WERI-Rb-1 (cell line): ENCODE results near the gene USP21.

Experiments used
- DNase-seq: peaks from one replicate; pipeline ENCODE4 v3.0.0-alpha.2; 2020
- H3K27ac ChIP-seq: fragments of 250-450 bp; sonication (Bioruptor Pico); 2 replicates; pipeline ENCODE4 v1.5.1; 2020; ENCODE audit warnings: mild to moderate bottlenecking, moderate library complexity
- H3K27me3 ChIP-seq: fragments of 250-450 bp; sonication (Bioruptor Pico); 2 replicates; pipeline ENCODE4 v1.5.1; 2021; ENCODE audit warnings: mild to moderate bottlenecking, low read depth, moderate library complexity; ENCODE audit not compliant: insufficient read depth, severe bottlenecking
- H3K36me3 ChIP-seq: fragments of 250-450 bp; sonication (Bioruptor Pico); 2 replicates; pipeline ENCODE4 v1.5.1; 2020; ENCODE audit warnings: mild to moderate bottlenecking, moderate library complexity
- H3K4me3 ChIP-seq: 2 replicates; pipeline ENCODE4 v1.5.1; 2011; ENCODE audit warnings: low read depth, mild to moderate bottlenecking, control low read depth, low read length
- H3K9me3 ChIP-seq: fragments of 250-450 bp; sonication (Bioruptor Pico); 2 replicates; pipeline ENCODE4 v1.5.1; 2021; ENCODE audit warnings: mild to moderate bottlenecking, moderate library complexity; ENCODE audit not compliant: severe bottlenecking
- TF ChIP-seq, protein P1 (sequence below): IDR thresholded peaks from 2 replicates; pipeline ENCODE4 v1.5.1; 2011; ENCODE audit warnings: low read depth, mild to moderate bottlenecking, control low read depth, inconsistent platforms, low read length

Gene USP21

DNA sequence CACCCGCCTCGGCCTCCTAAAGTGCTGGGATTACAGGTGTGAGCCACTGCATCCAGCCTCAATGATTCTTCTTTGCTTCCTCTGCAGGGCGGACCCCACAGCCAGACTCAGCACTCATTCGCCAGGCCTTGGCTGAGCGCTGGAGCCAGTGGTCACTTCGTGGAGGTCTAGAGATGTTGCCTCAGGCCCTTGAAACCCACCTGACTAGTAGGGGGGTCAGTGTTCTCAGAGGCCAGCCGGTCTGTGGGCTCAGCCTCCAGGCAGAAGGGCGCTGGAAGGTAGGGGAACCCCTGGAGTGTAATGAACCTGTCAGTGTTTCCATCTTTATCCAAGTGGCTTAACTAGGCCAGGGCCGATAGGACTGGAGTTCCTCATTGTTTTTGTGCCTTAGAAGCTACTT lies 9.6 kb downstream of the USP21 start:
- no peak for DNase-seq
- Histone ChIP-seq H3K36me3 (peaks cover 72% of the 10 kb centered on the region), H3K4me3 (no peak overlapping the region), H3K9me3 (no peaks in the 10 kb centered on the region), H3K27ac (no peak overlapping the region), H3K27me3 (no peaks in the 10 kb centered on the region)
- TF ChIP-seq, protein P1, sequence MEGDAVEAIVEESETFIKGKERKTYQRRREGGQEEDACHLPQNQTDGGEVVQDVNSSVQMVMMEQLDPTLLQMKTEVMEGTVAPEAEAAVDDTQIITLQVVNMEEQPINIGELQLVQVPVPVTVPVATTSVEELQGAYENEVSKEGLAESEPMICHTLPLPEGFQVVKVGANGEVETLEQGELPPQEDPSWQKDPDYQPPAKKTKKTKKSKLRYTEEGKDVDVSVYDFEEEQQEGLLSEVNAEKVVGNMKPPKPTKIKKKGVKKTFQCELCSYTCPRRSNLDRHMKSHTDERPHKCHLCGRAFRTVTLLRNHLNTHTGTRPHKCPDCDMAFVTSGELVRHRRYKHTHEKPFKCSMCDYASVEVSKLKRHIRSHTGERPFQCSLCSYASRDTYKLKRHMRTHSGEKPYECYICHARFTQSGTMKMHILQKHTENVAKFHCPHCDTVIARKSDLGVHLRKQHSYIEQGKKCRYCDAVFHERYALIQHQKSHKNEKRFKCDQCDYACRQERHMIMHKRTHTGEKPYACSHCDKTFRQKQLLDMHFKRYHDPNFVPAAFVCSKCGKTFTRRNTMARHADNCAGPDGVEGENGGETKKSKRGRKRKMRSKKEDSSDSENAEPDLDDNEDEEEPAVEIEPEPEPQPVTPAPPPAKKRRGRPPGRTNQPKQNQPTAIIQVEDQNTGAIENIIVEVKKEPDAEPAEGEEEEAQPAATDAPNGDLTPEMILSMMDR, result no peak

DNA sequence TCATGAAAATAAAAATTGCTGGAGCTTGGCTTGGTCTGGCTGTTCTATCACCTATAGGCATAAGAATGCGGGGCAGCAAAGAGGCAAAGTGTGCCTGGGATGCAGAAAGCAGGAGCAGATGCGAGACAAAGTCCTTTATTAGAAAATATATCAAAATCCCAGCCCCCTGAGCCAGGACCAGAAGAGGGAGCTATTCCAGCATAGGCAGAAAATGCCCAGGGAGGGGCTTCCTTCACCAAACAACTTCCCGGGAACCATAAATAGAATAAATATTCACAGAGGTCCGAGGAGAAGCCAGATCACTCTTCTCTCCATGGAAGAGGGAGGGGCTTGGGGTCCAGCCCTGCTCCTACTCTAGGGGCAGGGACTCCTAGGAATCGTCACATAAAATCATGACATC lies 11.9 kb downstream of the USP21 start:
- DNase-seq, result no peak
- no peak overlapping the region for H3K27ac ChIP-seq
- no peak overlapping the region for H3K4me3 ChIP-seq
- TF ChIP-seq, protein P1, result peak; percentile 30; the same call in 1 of the 2 replicates
- no peaks in the 10 kb centered on the region for H3K9me3 ChIP-seq
- peaks cover 80% of the 10 kb centered on the region for H3K36me3 ChIP-seq
- no peaks in the 10 kb centered on the region for H3K27me3 ChIP-seq

- Histone ChIP-seq H3K36me3 (peaks cover 80% of the 10 kb centered on the region), H3K27ac (no peak overlapping the region), H3K9me3 (no peaks in the 10 kb centered on the region), H3K27me3 (no peaks in the 10 kb centered on the region), H3K4me3 (no peak overlapping the region)
- TF ChIP-seq, protein P1, result no peak
- no peak for DNase-seq
Measured at GRCh38 chr1:161171696-161172095, 12.4 kb downstream of the USP21 start.

- Histone ChIP-seq H3K9me3 (no peaks in the 10 kb centered on the region), H3K4me3 (no peak overlapping the region), H3K27me3 (no peaks in the 10 kb centered on the region), H3K27ac (no peak overlapping the region), H3K36me3 (peaks cover 80% of the 10 kb centered on the region)
- TF ChIP-seq, protein P1, result no peak
- DNase-seq, result no peak
Measured at GRCh38 chr1:161172349-161172748, 13.0 kb downstream of the USP21 start.

DNA sequence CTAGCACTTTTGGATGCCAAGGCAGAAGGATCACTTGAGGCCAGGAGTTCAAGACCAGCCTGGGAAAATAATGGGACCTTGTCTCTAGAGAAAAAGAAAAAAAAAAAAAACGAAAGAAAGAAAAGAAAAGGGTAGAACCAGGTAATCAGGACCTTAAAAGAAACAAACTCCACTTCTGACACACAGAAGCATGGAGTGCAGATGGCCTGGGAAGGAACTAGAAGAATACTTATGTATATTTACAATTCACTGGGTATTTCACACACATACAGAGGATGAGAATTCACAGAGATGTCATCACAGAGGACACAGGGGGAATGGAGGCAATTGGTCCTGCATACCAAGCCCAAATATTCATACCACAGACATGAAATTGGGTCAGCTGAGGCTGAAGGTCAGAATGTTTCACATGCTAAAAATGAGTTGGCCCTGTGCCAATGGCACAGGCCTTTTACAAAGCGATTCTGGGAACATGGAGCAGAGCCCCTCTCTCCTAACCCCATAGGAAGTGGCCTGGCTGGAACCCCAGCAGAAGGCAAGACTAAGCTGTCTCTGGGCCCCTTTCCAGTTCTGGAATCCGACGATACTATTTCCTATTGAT lies 13.6 kb downstream of the USP21 start:
- H3K27me3 ChIP-seq, result no peaks in the 10 kb centered on the region
- DNase-seq, result no peak
- no peaks in the 10 kb centered on the region for H3K9me3 ChIP-seq
- TF ChIP-seq, protein P1, result no peak
- no peak overlapping the region for H3K4me3 ChIP-seq
- no peak overlapping the region for H3K27ac ChIP-seq
- H3K36me3 ChIP-seq, result peaks cover 76% of the 10 kb centered on the region

- no peak overlapping the region for H3K27ac ChIP-seq
- DNase-seq, result no peak
- H3K9me3 ChIP-seq, result no peaks in the 10 kb centered on the region
- TF ChIP-seq, protein P1, result no peak
- no peaks in the 10 kb centered on the region for H3K27me3 ChIP-seq
- no peak overlapping the region for H3K4me3 ChIP-seq
- H3K36me3 ChIP-seq, result peaks cover 72% of the 10 kb centered on the region
Measured at GRCh38 chr1:161173711-161174110, 14.4 kb downstream of the USP21 start.
